Panc1 (cell line): ENCODE measurements around the gene TPCN1.

Source experiments
- POLR2AphosphoS5 ChIP-seq: IDR thresholded peaks from 2 replicates; pipeline ENCODE4 v1.6.1; 2012; ENCODE audit warnings: mild to moderate bottlenecking, low read depth, low read length, moderate library complexity
- SIN3A ChIP-seq: IDR thresholded peaks from 2 replicates; pipeline ENCODE4 v1.6.1; 2012; ENCODE audit warnings: low read depth, mild to moderate bottlenecking, low read length, moderate library complexity, borderline replicate concordance; ENCODE audit not compliant: insufficient read depth
- TCF7L2 ChIP-seq: IDR thresholded peaks from 2 replicates; pipeline ENCODE4 v1.6.1; 2011; ENCODE audit warnings: mild to moderate bottlenecking, low read depth, low read length, inconsistent platforms
- TF ChIP-seq, protein P1 (sequence below): fragments of 450-650 bp; IDR thresholded peaks from 2 replicates; pipeline ENCODE4 v1.5.1; 2017; ENCODE audit warnings: mild to moderate bottlenecking
- TF ChIP-seq, protein P2 (sequence below), 2 experiments: IDR thresholded peaks; 2 replicates each; pipeline ENCODE4 v1.6.1; 2011 to 2012; ENCODE audit warnings: low read depth in 2 of 2, control low read depth in 1 of 2, low read length in 1 of 2, mild to moderate bottlenecking in 1 of 2, moderate library complexity in 1 of 2; ENCODE audit not compliant: insufficient read depth in 1 of 2

DNA sequence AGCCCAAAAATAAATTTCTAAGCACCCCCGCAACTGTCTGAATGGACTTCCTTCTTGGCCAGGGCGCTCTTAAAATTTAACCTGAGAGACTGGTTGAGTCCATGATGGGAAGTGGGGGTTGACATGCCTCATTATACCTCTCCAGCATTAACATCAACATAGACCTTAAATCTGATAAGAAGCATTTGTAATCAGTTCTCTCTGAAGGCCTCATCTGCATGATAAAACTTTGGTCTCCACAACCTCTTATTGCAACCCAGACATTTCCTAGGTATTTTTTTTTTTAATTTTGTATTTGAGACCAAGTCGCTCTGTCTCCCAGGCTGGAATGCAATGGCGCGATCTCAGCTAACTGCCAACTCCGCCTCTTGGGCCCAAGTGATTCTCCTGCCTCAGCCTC lies 124.1 kb downstream of the TPCN1 start:
- TF ChIP-seq POLR2AphosphoS5 (no peak), SIN3A (no peak), TCF7L2 (no peak)
- TF ChIP-seq, protein P1, sequence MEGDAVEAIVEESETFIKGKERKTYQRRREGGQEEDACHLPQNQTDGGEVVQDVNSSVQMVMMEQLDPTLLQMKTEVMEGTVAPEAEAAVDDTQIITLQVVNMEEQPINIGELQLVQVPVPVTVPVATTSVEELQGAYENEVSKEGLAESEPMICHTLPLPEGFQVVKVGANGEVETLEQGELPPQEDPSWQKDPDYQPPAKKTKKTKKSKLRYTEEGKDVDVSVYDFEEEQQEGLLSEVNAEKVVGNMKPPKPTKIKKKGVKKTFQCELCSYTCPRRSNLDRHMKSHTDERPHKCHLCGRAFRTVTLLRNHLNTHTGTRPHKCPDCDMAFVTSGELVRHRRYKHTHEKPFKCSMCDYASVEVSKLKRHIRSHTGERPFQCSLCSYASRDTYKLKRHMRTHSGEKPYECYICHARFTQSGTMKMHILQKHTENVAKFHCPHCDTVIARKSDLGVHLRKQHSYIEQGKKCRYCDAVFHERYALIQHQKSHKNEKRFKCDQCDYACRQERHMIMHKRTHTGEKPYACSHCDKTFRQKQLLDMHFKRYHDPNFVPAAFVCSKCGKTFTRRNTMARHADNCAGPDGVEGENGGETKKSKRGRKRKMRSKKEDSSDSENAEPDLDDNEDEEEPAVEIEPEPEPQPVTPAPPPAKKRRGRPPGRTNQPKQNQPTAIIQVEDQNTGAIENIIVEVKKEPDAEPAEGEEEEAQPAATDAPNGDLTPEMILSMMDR, result no peak
- TF ChIP-seq, protein P2, sequence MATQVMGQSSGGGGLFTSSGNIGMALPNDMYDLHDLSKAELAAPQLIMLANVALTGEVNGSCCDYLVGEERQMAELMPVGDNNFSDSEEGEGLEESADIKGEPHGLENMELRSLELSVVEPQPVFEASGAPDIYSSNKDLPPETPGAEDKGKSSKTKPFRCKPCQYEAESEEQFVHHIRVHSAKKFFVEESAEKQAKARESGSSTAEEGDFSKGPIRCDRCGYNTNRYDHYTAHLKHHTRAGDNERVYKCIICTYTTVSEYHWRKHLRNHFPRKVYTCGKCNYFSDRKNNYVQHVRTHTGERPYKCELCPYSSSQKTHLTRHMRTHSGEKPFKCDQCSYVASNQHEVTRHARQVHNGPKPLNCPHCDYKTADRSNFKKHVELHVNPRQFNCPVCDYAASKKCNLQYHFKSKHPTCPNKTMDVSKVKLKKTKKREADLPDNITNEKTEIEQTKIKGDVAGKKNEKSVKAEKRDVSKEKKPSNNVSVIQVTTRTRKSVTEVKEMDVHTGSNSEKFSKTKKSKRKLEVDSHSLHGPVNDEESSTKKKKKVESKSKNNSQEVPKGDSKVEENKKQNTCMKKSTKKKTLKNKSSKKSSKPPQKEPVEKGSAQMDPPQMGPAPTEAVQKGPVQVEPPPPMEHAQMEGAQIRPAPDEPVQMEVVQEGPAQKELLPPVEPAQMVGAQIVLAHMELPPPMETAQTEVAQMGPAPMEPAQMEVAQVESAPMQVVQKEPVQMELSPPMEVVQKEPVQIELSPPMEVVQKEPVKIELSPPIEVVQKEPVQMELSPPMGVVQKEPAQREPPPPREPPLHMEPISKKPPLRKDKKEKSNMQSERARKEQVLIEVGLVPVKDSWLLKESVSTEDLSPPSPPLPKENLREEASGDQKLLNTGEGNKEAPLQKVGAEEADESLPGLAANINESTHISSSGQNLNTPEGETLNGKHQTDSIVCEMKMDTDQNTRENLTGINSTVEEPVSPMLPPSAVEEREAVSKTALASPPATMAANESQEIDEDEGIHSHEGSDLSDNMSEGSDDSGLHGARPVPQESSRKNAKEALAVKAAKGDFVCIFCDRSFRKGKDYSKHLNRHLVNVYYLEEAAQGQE (IDR thresholded peaks at IDR 0.05; ENCODE audit: insufficient read depth in 1 of 2, low read depth in 2 of 2, low read length in 1 of 2), result no peak
